ENCODE results near the gene C9orf50. TPM values are rescaled to one million over a fixed set of nuclear protein-coding genes. Genes with fewer than 3 reads are reported as not detected.

Gene C9orf50
- total RNA-seq, 2 donors from 2014 or later, result not detected

GRCh38 chr9:129586245-129586644 is 34.7 kb downstream of the C9orf50 start:
- H3K4me3 Mint-ChIP-seq, result no peak overlapping the region
- ATAC-seq (replicated peaks), result peak; percentile 32
- H3K4me1 Mint-ChIP-seq, result peaks cover 38% of the 10 kb centered on the region
- H3K36me3 Mint-ChIP-seq (ENCODE audit: low read depth), result no peaks in the 10 kb centered on the region
- peaks cover 4% of the 10 kb centered on the region for H3K9me3 Mint-ChIP-seq
- H3K27me3 Mint-ChIP-seq, result peaks cover 4% of the 10 kb centered on the region
- peak overlapping the region; percentile 23 for H3K27ac Mint-ChIP-seq

DNA sequence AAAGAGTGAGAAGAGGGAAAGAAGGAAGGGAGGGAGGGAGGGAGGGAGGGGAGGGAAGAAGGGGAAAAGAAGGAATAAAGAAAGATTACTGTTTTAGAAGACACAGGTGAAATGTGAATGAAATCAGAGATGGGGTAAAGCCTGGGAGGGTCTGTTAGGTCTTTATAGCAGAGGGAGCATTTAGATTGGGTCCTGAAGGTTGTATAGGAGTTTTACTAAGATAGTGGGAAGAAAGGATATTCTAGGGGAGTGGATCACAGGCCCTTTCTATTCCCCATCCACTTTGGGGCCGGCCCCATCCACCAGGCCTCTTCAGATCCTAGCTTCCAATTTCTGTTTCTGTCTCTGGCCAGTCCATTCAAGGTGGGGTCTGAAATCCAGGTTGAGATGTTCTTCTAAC is 35.5 kb downstream of the C9orf50 start:
- Mint-ChIP-seq H3K36me3 (ENCODE audit: low read depth) (no peaks in the 10 kb centered on the region), H3K4me1 (peaks cover 42% of the 10 kb centered on the region), H3K4me3 (no peak overlapping the region), H3K9me3 (peaks cover 4% of the 10 kb centered on the region), H3K27ac (peak overlapping the region; percentile 23), H3K27me3 (peaks cover 4% of the 10 kb centered on the region)
- ATAC-seq (replicated peaks), result no peak

- H3K4me3 Mint-ChIP-seq, result peak overlapping the region; percentile 36
- no peaks in the 10 kb centered on the region for H3K27me3 Mint-ChIP-seq
These were observed 36.8 kb downstream of the C9orf50 start for GRCh38 chr9:129584136-129584535.

GRCh38 chr9:129583308-129584038 is 37.4 kb downstream of the C9orf50 start:
- Mint-ChIP-seq H3K4me1 (peaks cover 51% of the 10 kb centered on the region), H3K9me3 (peaks cover 4% of the 10 kb centered on the region), H3K27ac (peak overlapping the region; percentile 87), H3K36me3 (ENCODE audit: low read depth) (no peaks in the 10 kb centered on the region), H3K4me3 (peak overlapping the region; percentile 36), H3K27me3 (no peaks in the 10 kb centered on the region)
- ATAC-seq (replicated peaks), result peak; percentile 65

More at GRCh38 chr9:129584136-129584535, 36.8 kb downstream of the C9orf50 start:
- H3K9me3 Mint-ChIP-seq, result peaks cover 4% of the 10 kb centered on the region
- no peaks in the 10 kb centered on the region for H3K36me3 Mint-ChIP-seq (ENCODE audit: low read depth)
- H3K4me1 Mint-ChIP-seq, result peaks cover 48% of the 10 kb centered on the region
- peak overlapping the region; percentile 73 for H3K27ac Mint-ChIP-seq
- ATAC-seq (replicated peaks), result peak; percentile 58

DNA sequence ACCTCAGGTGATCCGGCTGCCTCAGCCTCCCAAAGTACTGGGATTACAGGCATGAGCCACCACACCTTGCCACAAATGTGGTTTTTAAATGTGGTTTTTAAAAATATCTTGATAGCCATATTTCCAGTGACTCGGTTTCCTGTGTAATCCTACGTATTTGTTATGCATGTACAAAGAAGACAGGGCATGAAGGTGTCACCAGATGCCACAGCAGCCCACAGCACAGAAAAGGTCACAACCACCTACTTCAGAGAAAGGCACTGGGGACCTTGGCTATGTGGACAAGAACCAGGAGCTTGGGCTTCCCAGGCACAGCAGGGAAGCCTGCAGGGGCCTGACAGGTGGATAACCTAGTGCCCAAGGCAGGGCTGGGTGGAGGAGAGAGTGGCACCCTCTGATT is 38.0 kb downstream of the C9orf50 start:
- H3K4me1 Mint-ChIP-seq, result peaks cover 51% of the 10 kb centered on the region
- peak; percentile 86 for ATAC-seq (replicated peaks)
- no peaks in the 10 kb centered on the region for H3K36me3 Mint-ChIP-seq (ENCODE audit: low read depth)
- peak overlapping the region; percentile 36 for H3K4me3 Mint-ChIP-seq
- peak overlapping the region; percentile 87 for H3K27ac Mint-ChIP-seq
- H3K9me3 Mint-ChIP-seq, result peaks cover 4% of the 10 kb centered on the region
- no peaks in the 10 kb centered on the region for H3K27me3 Mint-ChIP-seq

GRCh38 chr9:129581505-129582189 is 39.3 kb downstream of the C9orf50 start:
- ATAC-seq (replicated peaks), result no peak
- H3K36me3 Mint-ChIP-seq (ENCODE audit: low read depth), result no peaks in the 10 kb centered on the region
- H3K27ac Mint-ChIP-seq, result peak overlapping the region; percentile 87
- no peaks in the 10 kb centered on the region for H3K27me3 Mint-ChIP-seq
- peak overlapping the region; percentile 36 for H3K4me3 Mint-ChIP-seq
- H3K9me3 Mint-ChIP-seq, result peaks cover 4% of the 10 kb centered on the region
- H3K4me1 Mint-ChIP-seq, result peaks cover 51% of the 10 kb centered on the region

- Mint-ChIP-seq H3K27ac (peak overlapping the region; percentile 70), H3K4me3 (peak overlapping the region; percentile 37), H3K4me1 (peaks cover 50% of the 10 kb centered on the region), H3K36me3 (ENCODE audit: low read depth) (no peaks in the 10 kb centered on the region), H3K9me3 (peaks cover 4% of the 10 kb centered on the region), H3K27me3 (peaks cover 4% of the 10 kb centered on the region)
- ATAC-seq (replicated peaks), result peak; percentile 28
These were observed 40.5 kb downstream of the C9orf50 start for GRCh38 chr9:129580211-129580915.

GRCh38 chr9:129579294-129579693 is 41.6 kb downstream of the C9orf50 start:
- ATAC-seq (replicated peaks), result no peak
- Mint-ChIP-seq H3K4me3 (peak overlapping the region; percentile 37), H3K9me3 (peaks cover 1% of the 10 kb centered on the region), H3K27me3 (peaks cover 4% of the 10 kb centered on the region), H3K27ac (peak overlapping the region; percentile 59), H3K4me1 (peaks cover 46% of the 10 kb centered on the region), H3K36me3 (ENCODE audit: low read depth) (no peaks in the 10 kb centered on the region)

- peak; percentile 65 for ATAC-seq (replicated peaks)
- peaks cover 5% of the 10 kb centered on the region for H3K27me3 Mint-ChIP-seq
- H3K4me1 Mint-ChIP-seq, result peaks cover 22% of the 10 kb centered on the region
- peak overlapping the region; percentile 82 for H3K27ac Mint-ChIP-seq
- no peaks in the 10 kb centered on the region for H3K9me3 Mint-ChIP-seq
- no peaks in the 10 kb centered on the region for H3K36me3 Mint-ChIP-seq (ENCODE audit: low read depth)
- H3K4me3 Mint-ChIP-seq, result peak overlapping the region; percentile 50
These were observed 44.1 kb downstream of the C9orf50 start for GRCh38 chr9:129576546-129577543.

DNA sequence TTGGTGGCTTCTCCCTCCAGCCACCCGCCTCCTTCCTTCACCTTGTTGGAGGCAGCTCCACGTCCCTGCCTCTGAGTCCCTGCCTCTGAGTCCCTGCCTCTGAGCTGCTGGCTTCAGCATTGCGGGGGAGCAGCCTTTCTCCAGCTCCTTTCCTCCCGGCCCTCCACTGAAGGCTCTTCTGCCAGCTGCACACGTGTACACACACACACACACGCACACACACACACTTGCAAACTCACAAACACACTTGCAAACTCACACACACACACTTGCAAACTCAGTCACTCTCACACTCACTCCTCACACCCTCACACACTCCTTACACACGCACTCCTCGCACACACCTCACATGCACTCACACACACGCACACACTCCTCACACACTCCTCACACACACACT is 45.1 kb downstream of the C9orf50 start:
- H3K9me3 Mint-ChIP-seq, result no peaks in the 10 kb centered on the region
- no peaks in the 10 kb centered on the region for H3K36me3 Mint-ChIP-seq (ENCODE audit: low read depth)
- H3K27me3 Mint-ChIP-seq, result peaks cover 7% of the 10 kb centered on the region
- no peak overlapping the region for H3K27ac Mint-ChIP-seq
- ATAC-seq (replicated peaks), result no peak
- H3K4me3 Mint-ChIP-seq, result peak overlapping the region; percentile 50
- H3K4me1 Mint-ChIP-seq, result peaks cover 23% of the 10 kb centered on the region

DNA sequence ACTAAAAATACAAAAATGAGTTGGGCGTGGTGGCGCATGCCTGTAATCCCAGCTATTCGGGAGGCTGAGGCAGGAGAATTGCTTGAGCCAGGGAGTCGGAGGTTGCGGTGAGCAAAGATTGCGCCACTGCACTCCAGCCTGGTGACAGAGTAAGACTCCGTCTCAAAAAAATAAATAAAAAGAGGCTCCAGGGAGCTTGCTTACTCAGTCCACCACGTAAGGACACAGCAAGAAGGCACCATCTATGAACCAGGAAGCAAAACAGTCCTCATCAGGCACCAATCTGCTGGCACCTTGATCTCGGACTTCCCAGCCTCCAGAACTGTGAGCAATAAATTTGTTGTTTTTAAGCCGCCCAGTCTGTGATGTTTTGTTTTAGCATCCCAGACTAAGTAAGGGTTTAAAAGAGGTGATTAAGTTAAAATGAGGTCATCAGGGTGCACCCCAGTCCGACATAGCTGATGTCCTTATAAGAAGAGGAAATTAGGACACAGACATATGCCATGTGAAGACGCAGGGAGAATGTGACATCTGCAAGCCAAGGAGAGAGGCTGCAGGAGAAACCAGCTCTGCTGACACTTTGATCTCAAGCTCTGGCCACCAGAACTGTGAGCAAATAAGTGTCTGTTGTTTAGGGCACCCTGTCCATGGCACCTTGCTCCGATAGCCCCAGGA is 45.9 kb downstream of the C9orf50 start:
- no peak overlapping the region for H3K27ac Mint-ChIP-seq
- no peak overlapping the region for H3K4me3 Mint-ChIP-seq
- no peak for ATAC-seq (replicated peaks)
- H3K4me1 Mint-ChIP-seq, result peaks cover 24% of the 10 kb centered on the region
- H3K36me3 Mint-ChIP-seq (ENCODE audit: low read depth), result no peaks in the 10 kb centered on the region
- H3K27me3 Mint-ChIP-seq, result peaks cover 7% of the 10 kb centered on the region
- H3K9me3 Mint-ChIP-seq, result no peaks in the 10 kb centered on the region

- ATAC-seq (replicated peaks), result no peak
- Mint-ChIP-seq H3K4me1 (peaks cover 20% of the 10 kb centered on the region), H3K4me3 (no peak overlapping the region), H3K9me3 (no peaks in the 10 kb centered on the region), H3K27me3 (peaks cover 12% of the 10 kb centered on the region), H3K27ac (no peak overlapping the region), H3K36me3 (ENCODE audit: low read depth) (no peaks in the 10 kb centered on the region)
These were observed 46.9 kb downstream of the C9orf50 start for GRCh38 chr9:129573977-129574376.

GRCh38 chr9:129572517-129572916 is 48.4 kb downstream of the C9orf50 start:
- ATAC-seq (replicated peaks), result no peak
- peaks cover 12% of the 10 kb centered on the region for H3K27me3 Mint-ChIP-seq
- no peaks in the 10 kb centered on the region for H3K9me3 Mint-ChIP-seq
- H3K36me3 Mint-ChIP-seq (ENCODE audit: low read depth), result no peaks in the 10 kb centered on the region
- H3K4me3 Mint-ChIP-seq, result no peak overlapping the region
- H3K4me1 Mint-ChIP-seq, result peaks cover 19% of the 10 kb centered on the region
- no peak overlapping the region for H3K27ac Mint-ChIP-seq

Data from activated T-helper 17 cell treated with anti-CD3 and anti-CD28 coated beads, Interleukin-2, amount 50 U/mL, for 72 hours (primary cell).